ENCODE data around the gene CRIM1. TPM values are rescaled to one million over a fixed set of nuclear protein-coding genes. Genes with fewer than 3 reads are reported as not detected.
A peak's percentile ranks its signal among the peaks of the same experiment; 100 is the strongest.

CRIM1 gene
- total and polyA plus RNA-seq, 12 donors: 14.1 to 83.6 (median 54.8) TPM

DNA sequence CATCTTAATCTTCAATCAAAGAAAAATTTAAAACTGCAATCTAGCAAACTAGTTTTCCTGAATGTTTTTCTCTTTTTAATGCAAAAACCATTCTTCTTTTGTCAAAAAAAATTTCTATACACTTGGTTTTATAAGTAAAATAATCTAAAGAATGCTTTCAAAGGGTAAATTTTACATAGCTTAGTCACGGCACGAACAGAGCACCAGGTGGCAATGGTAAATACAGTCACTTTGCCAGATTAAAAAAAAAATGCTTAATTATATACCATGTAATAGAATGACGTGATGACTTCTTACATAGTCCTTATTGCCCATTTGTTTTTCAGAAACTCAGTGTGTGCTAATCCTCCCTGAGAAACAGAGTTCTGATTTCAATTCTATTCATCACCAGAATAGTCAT is 232.0 kb downstream of the CRIM1 start:
- intact Hi-C loops (cut with DNase I): no loop called here
- 93 to 94% methylated on average over 3 of the region's 3 CpGs for WGBS, 2 donors
- no peak overlapping the region for H3K27ac ChIP-seq

GRCh38 chr2:36589230-36589630 is 233.7 kb downstream of the CRIM1 start:
- H3K4me3 ChIP-seq: no peak overlapping the region
- DNase-seq: no peak
- H3K27me3 ChIP-seq: no peaks in the 10 kb centered on the region
- peaks cover 0 to 71% (median 3%) of the 10 kb centered on the region in 9 donors for H3K36me3 ChIP-seq
- intact Hi-C loops (cut with DNase I): no loop called here
- H3K27ac ChIP-seq: peak overlapping the region in 8 of 10 donors; percentile 6 to 62 (median 28)
- TF ChIP-seq, protein P1, sequence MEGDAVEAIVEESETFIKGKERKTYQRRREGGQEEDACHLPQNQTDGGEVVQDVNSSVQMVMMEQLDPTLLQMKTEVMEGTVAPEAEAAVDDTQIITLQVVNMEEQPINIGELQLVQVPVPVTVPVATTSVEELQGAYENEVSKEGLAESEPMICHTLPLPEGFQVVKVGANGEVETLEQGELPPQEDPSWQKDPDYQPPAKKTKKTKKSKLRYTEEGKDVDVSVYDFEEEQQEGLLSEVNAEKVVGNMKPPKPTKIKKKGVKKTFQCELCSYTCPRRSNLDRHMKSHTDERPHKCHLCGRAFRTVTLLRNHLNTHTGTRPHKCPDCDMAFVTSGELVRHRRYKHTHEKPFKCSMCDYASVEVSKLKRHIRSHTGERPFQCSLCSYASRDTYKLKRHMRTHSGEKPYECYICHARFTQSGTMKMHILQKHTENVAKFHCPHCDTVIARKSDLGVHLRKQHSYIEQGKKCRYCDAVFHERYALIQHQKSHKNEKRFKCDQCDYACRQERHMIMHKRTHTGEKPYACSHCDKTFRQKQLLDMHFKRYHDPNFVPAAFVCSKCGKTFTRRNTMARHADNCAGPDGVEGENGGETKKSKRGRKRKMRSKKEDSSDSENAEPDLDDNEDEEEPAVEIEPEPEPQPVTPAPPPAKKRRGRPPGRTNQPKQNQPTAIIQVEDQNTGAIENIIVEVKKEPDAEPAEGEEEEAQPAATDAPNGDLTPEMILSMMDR (IDR thresholded peaks at IDR 0.05): no peak
- ATAC-seq: peak in 7 of 8 donors; percentile 29 to 91 (median 64)
- H3K9me3 ChIP-seq: no peaks in the 10 kb centered on the region
- WGBS, 2 donors: 24 to 25% methylated on average over 2 of the region's 2 CpGs
- H3K4me1 ChIP-seq: peaks cover 0 to 30% (median 13%) of the 10 kb centered on the region in 9 donors

More for the DNA sequence above, 232.0 kb downstream of the CRIM1 start:
- no peak overlapping the region for H3K4me3 ChIP-seq
- H3K9me3 ChIP-seq: no peaks in the 10 kb centered on the region
- DNase-seq (no peak), ATAC-seq (no peak)
- peaks cover 0 to 31% (median 13%) of the 10 kb centered on the region in 9 donors for H3K4me1 ChIP-seq
- no peaks in the 10 kb centered on the region for H3K27me3 ChIP-seq
- TF ChIP-seq, protein P1 (IDR thresholded peaks at IDR 0.05): no peak
- peaks cover 0 to 83% (median 11%) of the 10 kb centered on the region in 9 donors for H3K36me3 ChIP-seq

GRCh38 chr2:36594849-36595248 is 239.3 kb downstream of the CRIM1 start:
- Histone ChIP-seq H3K36me3 (peaks cover 0 to 24% (median 3%) of the 10 kb centered on the region in 9 donors), H3K27ac (no peak overlapping the region), H3K9me3 (no peaks in the 10 kb centered on the region), H3K4me1 (peaks cover 0 to 48% (median 25%) of the 10 kb centered on the region in 9 donors), H3K4me3 (no peak overlapping the region), H3K27me3 (no peaks in the 10 kb centered on the region)
- TF ChIP-seq, protein P1 (IDR thresholded peaks at IDR 0.05): no peak
- WGBS, 2 donors: 95 to 97% methylated on average over 6 of the region's 6 CpGs
- ATAC-seq: no peak
- intact Hi-C loops (cut with DNase I): no loop called here
- no peak for DNase-seq

DNA sequence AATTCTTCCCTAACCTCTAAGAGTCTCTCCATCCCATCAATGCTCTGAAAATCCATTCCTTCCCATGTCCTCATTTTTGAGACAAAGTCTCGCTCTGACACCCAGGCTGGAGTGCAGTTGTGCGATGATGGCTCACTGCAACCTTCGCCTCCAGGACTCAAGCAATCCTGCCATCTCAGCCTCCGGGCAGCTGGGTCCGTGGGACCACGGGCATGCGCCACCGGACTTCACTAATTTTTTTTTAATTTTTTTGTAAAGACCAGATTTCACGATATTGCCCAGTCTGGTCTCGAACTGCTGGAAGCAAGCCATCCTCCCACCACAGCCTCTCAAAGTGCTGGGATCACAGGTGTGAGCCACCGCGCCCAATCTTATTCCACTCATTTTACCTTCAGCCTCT is 240.8 kb downstream of the CRIM1 start:
- Histone ChIP-seq H3K36me3 (peaks cover 0 to 14% (median 0%) of the 10 kb centered on the region in 9 donors), H3K27me3 (no peaks in the 10 kb centered on the region), H3K4me1 (peaks cover 0 to 34% (median 24%) of the 10 kb centered on the region in 9 donors), H3K9me3 (no peaks in the 10 kb centered on the region), H3K27ac (no peak overlapping the region), H3K4me3 (peak overlapping the region in 4 of 10 donors; percentile 99 to 100 (median 100))
- 94 to 96% methylated on average over 12 of the region's 12 CpGs for whole genome bisulfite sequencing, 2 donors
- DNase-seq (no peak), ATAC-seq (no peak)
- intact Hi-C loops (cut with DNase I): no loop called here
- TF ChIP-seq, protein P1 (IDR thresholded peaks at IDR 0.05): no peak
